Midbrain (tissue), 1 donor: Measurements from ENCODE around the gene KLHL18.
"Not testable (repeated sequence)": the region's sequence is repeated elsewhere in the genome, so short reads cannot be mapped to it uniquely, and the experiment has no call there.

Experiments
- DNase-seq: peaks from one replicate; lab custom pipeline; 2025; lab: John Stamatoyannopoulos, UW

KLHL18 gene

GRCh38 chr3:47274652-47275051 is 8.1 kb upstream of the KLHL18 start:
- DNase-seq, result no peak

GRCh38 chr3:47276558-47276957 is 6.2 kb upstream of the KLHL18 start:
- DNase-seq, result no peak

- no peak for DNase-seq
These were observed 2.2 kb upstream of the KLHL18 start for GRCh38 chr3:47280519-47280918.

- DNase-seq, result no peak
These were observed 421 bp downstream of the KLHL18 start for GRCh38 chr3:47283193-47283537.

GRCh38 chr3:47283591-47284364 is 1.0 kb downstream of the KLHL18 start:
- no peak for DNase-seq

GRCh38 chr3:47288966-47289910 is 6.5 kb downstream of the KLHL18 start:
- no peak for DNase-seq

- DNase-seq, result no peak
These were observed 8.5 kb downstream of the KLHL18 start for GRCh38 chr3:47291158-47291753.

- DNase-seq, result not testable (repeated sequence)
These were observed 9.1 kb downstream of the KLHL18 start for GRCh38 chr3:47291754-47292420.

GRCh38 chr3:47293822-47294221 is 11.1 kb downstream of the KLHL18 start:
- DNase-seq, result no peak

- DNase-seq, result no peak
These were observed 11.6 kb downstream of the KLHL18 start for GRCh38 chr3:47294392-47294791.

- no peak for DNase-seq
These were observed 12.6 kb downstream of the KLHL18 start for GRCh38 chr3:47295322-47295721.

GRCh38 chr3:47295976-47296375 is 13.2 kb downstream of the KLHL18 start:
- DNase-seq, result no peak

GRCh38 chr3:47296562-47297302 is 14.0 kb downstream of the KLHL18 start:
- peak; percentile 16 for DNase-seq

- DNase-seq, result no peak
These were observed 15.7 kb downstream of the KLHL18 start for GRCh38 chr3:47298439-47298838.

- DNase-seq, result no peak
These were observed 16.9 kb downstream of the KLHL18 start for GRCh38 chr3:47299381-47300318.

- no peak for DNase-seq
These were observed 18.7 kb downstream of the KLHL18 start for GRCh38 chr3:47301456-47301855.

- DNase-seq, result no peak
These were observed 23.3 kb downstream of the KLHL18 start for GRCh38 chr3:47306022-47306421.

GRCh38 chr3:47309231-47309630 is 26.5 kb downstream of the KLHL18 start:
- not testable (repeated sequence) for DNase-seq

GRCh38 chr3:47310391-47310790 is 27.6 kb downstream of the KLHL18 start:
- DNase-seq, result no peak

GRCh38 chr3:47313341-47314055 is 30.8 kb downstream of the KLHL18 start:
- no peak for DNase-seq
